Stimulated activated CD4-positive, alpha-beta T cell treated with anti-CD3 and anti-CD28 coated beads, Interleukin-15, amount 100 ng/mL, for 48 hours (primary cell): ENCODE results near the gene LPAR1.

ENCODE experiments used
- DNase-seq, 2 donors: peaks; one replicate each; pipeline ENCODE4 v3.0.0-alpha.2; 2020; ENCODE audit warnings: low read depth in 2 of 2

LPAR1 gene

DNA sequence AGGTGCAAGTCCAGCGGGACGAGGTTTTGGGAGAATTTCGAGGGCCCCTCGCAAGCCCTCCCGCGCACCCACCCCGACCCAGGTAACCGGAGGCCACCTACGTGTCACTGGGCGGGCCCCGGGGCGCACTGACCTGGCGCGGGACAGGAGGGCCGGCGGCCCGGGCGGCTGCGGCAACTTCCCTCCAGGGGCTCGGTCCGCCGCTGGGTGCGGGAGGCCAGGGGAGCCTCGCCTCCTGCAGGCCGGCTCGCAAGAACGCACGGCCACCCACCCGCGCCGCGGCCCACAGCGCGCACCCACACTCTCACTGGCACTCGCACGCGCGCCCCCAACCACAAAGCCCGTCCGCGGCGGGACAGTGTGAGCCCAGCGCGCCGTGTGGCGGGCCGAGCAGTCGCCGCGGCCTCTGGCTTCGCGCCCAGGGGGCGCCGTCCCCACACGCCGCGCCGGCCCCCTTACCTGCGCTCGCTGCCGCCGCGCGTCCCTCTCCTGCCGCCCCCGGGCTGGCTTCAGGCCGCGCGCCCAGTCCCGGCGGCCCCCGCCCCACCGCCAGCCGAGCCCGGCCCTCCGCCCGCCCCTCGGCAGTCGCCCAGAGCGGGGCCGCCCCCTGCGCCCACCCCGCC lies 451 bp downstream of the LPAR1 start:
- no peak for DNase-seq

DNA sequence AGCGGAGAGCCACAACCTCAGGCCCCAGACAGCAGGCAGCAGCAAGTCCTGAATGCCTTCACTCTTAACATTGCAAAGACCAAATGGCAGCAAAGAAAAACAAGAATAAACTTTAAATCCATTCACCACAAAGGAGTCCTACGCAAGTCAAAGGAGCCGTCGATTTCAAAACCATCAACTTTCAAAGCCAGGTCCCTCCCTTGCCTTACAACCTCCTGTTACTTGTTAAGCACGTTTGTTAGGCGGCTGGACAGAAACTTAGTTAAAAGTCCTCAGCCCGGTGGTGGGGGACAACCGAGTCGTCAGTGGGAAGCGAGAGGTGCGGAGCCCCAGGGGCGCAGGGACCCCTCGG lies 938 bp downstream of the LPAR1 start:
- DNase-seq: no peak

DNA sequence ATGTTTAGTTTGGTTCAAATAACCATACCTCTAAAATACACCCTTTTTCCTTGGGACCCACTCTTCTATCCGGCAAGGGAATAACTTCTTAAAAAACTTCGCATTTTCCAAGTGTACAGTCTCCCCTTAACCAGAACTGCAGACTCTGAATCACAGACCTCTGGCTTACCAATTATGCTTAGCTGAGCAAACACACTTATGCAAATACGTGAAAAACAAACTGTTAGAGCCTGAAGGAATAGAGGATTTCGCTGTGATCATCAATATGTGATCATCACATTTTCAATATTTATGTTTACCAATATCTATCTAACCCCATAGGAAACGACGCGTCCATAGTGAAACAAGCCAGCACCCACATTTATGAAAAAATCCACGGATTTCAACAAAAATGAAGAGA lies 1.3 kb downstream of the LPAR1 start:
- no peak for DNase-seq

DNA sequence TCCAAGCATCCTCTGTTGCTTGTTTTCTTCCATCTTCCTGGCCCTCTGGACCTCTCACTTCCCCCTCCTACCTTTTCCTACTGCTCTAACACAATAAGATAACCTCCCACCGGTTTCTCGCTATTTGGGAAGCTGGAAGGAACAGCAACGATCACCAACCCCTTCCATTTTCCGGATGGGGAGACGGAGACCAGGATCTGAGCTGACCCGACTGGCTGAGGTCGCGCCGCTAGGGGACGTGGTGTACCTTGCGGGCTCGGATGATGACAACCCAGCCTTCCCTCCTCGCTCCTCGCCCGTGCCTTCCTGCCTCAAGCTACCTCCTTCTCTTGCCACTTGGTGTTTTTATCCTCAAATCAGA lies 1.9 kb downstream of the LPAR1 start:
- DNase-seq: no peak

DNA sequence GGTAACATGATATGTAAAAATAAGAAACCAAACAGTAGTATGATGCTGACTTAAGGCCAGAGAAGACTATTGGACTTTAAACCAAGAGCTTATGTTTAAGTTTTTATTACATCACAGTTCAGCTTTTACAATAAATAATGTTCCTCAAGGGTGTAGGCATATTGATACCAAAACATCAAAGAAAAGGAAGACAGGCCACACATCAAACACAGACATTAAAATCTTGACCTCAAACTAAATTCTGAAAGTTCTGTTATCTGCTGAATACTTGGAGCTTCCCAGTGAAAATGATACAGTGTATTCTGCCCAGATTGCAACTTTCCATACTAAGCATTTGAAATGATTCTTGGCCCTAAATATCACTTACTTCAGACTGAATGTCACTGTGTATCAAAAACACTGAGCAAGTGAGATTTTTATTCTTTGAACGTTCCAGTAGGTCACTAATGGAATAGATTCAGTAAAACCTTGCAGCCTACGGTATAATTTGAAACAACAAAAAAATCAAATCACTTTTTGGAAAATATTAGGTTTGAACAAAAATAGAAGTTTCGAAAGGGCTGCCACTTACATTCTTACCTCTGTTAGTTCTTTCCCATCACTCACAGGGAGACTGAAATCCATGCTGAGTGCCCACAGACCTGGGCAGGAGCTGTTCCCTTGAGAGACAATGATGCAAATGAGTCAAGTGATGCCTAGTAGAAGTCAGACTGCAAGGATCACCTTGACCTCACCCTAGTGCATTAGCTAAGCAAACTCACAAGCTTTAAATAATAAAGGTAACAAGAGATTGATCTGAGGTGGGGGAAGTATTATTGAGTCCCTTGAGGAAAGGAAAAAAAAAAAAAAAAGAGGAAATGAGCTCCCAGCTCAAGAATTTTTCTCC lies 2.5 kb downstream of the LPAR1 start:
- DNase-seq: no peak

DNA sequence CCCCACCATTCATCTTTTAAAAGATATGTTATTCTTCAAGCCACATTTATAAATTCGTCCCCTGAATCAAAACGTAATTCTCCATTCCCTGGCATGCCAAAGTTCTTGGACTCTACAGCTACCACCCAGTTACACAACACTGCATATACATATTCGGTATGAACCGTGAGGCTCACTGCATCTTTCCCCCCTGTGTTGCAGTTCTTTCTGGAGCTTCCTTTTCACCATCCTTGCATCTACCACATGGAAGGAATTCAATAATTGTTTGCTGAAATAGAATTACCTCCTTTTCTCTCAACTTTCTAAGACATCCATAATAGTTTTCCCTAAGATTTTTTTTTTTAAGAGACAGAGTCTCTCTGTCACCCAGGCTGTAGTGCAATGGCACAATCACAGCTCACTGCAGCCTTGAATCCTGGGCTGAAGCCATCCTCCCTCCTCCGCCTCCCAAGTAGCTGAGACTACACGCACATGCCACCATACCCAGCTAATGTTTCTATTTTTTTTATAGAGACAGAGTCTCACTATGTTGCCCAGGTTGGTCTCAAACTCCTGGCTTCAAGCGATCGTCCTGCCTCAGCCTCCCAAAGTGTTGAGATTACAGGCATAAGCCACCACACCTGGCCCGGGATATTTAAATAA lies 3.3 kb downstream of the LPAR1 start:
- DNase-seq: no peak

DNA sequence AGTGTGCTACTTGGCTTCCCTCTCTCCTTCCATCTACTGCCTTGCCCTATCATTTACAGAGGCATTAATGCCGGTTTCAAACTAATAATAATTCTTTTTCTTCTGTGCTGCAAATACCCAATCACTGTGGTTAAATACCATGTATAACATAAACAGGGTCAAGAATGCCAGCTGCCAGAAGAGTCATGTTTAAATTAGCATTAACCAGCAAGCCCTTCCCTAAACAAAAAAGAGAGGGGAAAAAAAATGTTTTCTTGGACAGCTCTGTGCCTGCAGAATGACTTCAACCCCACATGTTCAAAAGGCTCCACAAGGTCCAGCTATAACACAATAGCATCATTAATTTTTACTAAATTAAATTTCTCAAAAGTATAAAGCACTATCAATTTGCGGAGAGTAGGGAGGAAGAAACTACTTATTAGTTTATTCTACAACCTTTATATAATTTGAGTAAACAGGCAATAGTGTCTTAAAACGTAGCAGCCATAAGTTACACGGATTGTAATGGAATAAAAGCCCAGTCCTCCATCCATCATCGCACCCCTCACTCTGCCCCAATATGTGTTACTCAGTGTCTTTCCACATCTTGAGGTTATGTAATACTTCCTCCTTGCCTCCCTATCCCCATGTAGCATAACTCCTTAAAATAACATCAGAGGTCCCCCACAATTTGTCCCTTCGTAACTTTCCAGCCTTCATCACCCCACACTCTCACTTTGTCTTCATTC lies 3.9 kb downstream of the LPAR1 start:
- no peak for DNase-seq

DNA sequence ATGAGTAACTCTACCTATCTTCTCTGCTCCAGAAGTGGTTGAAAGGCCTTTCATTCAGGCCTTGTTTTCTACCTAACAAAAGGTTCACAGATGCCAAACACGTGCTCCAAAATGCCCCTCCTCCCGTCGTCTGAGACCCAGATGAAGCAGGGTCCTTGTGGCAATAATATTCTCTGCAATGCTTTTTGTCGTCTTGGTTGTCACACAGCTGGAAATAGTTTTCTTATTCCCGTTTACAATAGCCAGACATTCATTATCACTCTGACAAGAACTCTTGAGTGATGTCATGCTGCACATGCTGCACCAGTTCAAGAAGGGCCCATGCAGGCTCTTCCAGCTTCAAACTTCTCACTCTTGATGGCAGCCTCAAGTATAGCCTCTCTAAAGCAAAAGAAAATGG lies 7.8 kb downstream of the LPAR1 start:
- DNase-seq: no peak

DNA sequence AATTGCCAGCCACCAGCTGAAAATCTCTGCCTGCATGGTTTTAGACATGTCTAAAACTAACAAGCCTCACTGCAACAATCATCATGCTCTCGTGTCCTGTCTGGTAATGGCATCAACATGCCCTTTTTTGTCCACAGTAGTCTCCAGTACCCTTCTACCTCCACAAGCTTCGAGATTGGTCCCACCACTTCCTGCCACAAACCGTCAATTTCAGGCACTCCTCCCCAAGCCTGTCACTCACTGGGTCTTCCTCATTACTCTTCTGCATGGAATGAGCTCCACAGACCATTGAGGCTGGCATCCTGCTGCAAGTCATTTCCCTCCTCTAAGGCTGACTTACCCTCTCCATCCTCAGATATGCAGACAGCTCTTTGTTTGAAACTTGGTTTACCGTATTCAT lies 9.0 kb downstream of the LPAR1 start:
- DNase-seq: no peak

DNA sequence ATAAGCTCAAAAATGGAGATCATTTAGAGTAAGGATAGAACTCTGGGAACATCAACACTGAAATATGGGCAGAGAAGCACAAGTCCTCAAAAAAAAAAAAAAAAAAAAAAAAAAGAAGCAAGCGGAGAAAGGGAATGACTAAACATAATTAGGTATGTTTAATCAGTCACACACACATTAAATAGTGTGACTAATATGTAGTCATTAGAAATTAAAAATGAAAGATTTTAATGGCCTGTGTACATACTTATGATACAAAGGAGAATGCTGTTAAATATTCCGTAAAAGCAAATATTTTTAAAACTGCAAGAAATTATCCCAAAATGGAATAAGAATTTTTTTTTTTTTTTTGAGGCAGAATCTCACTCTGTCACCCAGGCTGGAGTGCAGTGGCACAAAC lies 10.5 kb downstream of the LPAR1 start:
- no peak for DNase-seq

DNA sequence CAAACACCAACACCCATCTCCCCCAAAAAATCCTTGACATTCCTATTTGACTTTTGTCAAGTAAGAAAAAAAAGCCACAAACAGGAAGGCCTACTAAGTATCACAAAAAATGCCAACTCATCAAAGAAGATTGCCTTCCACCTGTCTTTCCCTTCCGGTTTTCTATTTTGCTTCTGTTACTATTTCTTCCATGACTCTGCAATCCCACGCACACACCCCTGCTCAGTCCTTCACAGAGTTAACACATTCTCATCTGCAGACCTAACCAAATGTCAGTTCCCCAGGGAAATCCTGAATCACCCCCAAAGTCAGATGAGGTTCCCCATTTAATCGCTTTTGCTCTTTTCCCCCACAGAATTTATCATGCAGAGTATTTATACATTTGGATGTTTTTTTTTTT lies 15.1 kb downstream of the LPAR1 start:
- DNase-seq: no peak

DNA sequence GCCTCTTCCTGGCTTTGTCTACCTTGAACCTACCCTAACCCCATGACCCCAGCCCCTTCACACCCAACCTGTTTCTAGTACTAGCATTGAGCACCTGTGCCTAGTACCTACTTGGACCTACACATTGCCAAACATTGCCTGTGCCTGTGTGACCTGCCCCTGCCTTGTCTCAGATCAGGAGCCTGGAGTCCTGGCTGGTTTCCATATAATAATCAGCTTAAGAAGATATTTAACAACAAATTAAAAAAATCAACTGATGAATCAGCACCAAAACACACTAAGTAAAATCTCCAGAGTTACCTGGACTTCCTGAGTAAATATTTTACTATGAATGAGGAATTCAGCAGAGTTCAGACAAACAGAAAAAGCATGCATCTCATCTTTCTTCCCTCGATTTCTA lies 17.7 kb downstream of the LPAR1 start:
- no peak for DNase-seq

DNA sequence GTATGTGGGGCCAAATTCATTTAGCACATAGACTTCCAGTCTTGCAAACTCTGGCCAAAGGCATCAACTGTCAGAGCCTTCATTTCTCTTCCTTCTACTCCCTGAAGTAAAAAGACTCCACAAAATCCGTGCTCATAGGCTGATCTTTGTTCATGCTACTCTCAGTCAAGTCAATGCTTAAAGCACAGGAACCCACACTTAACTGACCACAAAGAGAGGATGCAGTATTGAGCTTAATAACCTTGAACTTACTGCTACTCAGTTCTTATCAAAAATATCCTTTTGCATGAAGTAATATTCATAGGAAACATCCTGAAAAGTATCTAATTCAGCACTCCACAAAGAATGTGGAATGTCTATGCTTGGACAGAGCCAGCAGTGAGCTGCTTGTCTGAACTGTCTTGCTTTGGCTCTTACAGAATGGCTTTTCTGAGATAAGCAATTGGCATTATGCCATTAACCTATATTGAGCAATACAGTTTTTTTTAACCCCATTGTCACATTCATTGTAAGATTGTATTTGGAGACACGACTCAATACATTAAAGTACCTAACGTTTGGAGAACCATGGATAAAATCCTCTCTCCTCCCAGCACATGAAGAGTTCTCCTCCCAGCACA lies 21.7 kb downstream of the LPAR1 start:
- DNase-seq: no peak

DNA sequence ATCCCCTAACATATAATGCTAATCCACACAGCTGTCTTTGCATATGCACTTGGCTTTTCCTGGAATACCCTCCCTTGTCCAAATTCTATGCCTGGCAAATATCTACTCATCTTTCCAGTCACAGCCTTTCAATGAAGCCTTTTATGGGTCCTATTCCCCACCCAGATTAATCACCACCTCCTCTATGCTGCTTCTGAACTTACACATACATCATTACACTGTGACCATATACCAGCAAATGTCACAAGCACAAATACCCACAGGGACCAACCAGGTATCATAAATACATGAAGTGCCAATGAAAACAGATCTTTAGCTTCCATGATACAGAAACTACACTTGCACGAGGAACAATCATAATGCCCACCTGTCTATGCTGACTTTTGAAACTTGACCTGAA lies 22.3 kb downstream of the LPAR1 start:
- DNase-seq: no peak

DNA sequence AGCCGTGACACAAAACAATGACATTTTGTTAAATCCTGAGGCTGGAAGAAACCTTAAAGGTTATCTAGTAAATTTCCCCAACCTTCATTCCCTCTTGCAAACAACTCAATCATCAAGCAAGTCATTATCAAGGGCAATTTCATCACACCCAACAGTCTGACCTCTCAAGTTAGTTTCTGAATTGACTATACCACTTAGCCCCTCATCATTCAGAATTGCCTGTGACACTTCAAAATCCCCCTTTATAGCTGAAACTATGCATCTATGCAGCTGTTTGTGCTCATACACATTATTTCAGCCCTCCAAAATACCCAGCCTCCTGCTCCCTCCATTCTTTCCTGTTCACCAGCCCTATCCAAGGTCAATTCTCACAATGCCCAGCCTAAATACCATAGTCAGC lies 24.6 kb downstream of the LPAR1 start:
- DNase-seq: no peak

DNA sequence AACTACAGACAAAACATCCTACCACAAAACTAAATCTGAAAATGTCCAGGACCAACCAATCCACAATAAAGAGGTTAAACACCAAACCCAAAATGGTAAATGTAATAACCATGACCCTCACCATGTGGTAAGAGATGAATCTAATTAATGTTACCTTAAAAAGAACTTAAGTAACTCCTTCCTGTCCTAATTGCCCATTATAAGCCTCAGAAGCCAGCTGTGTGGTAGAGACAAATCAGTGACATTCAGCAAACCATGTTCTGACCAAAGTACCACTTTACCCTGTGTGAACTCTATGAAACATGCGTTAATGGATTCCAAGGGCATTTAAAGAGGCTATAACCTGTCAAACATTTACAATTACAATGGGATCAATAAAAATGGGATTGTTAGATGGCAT lies 25.0 kb downstream of the LPAR1 start:
- DNase-seq: no peak

DNA sequence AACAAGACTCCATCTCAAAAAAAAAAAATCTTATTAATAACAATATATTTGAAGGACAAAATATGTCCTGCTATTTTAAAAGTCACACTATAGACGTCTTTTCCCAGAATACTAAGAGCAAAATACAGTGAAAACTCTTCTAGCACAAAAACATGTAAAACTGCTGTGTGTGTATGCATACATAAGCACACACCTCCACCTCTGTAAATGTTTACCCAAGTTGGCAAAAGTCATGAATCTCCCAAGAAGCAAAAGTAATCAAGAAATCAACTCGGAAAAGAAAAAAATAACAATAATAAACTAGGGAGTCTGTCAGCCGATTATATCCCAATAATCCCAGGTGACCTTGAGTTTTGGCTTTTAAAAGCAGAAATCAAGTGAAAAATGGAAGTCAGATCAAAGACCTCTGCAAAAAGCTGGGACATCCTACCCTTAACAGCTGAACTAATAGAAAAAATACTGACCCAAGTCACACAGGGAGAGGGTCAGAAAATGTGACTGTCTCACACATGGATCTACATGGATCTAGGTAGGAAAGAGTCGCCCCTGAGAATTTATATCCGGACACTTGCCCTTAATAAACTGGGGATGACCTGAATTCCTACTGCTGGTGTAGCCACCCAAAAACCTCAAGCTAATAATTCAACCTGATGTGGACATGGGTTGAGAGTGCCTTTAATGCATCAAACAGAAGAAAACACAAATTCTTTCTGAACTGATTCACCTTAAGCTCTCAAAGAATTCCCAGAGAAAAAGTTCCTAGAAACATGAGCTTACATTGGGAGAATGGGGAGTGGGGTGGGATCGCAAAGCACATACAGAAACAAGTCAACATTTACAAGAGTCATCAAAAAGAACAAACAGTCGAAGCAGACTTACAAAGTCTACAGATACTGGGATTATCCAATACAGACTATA lies 29.9 kb downstream of the LPAR1 start:
- no peak for DNase-seq

DNA sequence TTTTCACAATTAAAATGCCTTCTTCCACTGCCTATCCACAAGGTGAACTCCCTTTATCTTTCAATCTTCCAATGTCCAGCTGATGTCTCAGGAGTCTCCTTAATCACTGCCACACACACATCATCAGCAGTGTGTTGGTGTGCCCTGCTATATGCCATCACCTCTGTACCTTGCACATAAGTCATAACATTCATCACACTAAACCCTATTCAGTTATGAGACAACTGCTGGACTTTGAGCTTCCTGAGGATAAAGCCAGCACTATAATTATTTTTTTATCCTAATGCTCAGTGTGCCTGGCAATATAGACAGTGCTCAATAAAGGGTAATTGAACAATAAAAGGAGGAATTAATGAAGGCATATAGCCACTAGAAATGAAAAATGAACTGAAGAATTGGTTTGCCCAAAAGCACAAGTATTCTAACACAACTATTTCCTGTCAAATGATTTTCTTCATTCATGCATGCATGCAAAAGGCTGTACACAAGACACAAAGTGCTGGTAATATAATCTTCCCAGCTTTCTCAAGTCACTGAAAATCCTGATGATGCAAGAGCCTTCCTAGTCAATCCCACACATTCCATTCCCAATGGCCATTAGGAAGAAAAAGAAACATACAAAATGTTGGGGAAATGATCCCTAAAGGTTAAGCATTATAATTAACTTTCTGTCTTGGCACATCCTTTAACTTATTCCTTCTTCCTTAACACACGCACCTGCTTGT lies 32.4 kb downstream of the LPAR1 start:
- DNase-seq: no peak

DNA sequence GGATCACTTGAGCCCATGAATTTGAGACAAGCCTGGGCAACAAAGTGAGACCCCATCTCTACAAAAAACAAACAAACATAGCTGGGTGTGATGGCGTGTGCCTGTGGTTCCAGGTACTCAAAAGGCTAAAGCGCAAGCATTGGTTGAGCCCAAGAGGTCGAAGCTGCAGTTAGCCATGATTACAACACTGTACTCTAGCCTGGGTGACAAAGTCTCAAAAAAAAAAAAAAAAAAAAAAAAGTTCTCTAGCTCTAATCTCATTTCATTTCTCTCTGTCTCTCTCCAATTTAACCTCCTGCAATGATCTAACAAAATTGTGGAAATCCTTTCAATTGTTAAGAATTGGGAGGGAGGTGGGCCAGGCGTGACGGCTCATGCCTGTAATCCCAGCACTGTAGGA lies 33.3 kb downstream of the LPAR1 start:
- no peak for DNase-seq

DNA sequence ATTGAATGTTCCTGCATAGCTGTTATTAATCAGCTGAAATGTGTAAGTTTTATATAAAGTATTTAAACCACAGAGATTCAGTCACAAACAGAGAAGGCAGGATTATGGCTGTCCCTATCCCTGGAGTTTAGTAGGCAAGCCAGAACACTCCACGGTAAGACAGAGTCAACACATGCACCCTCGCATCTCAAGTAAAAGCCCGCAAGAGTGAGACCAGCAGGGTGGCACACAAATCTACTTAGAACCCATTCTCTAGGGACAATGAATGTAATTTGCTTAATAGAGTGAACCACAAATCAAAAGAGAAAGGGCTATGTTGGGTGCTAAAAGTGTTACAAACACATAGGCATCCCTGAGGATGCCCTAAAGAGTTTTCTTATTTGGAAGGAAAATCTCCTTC lies 35.1 kb downstream of the LPAR1 start:
- DNase-seq: no peak
